Hepatocyte (in vitro differentiated cells): ENCODE results near the gene PHF10. TPM values are rescaled to one million over a fixed set of nuclear protein-coding genes. Genes with fewer than 3 reads are reported as not detected.

ENCODE experiments used
- DNase-seq: peaks from one replicate; pipeline ENCODE4 v3.0.0-alpha.2; 2016; ENCODE audit warnings: low spot score
- H2AFZ ChIP-seq: fragments of 200-600 bp; sonication (generic); 2 replicates; pipeline ENCODE4 v1.6.0; 2016; ENCODE audit warnings: antibody characterized with exemption, mild to moderate bottlenecking
- H3K27ac ChIP-seq: fragments of 200-600 bp; sonication (generic); 2 replicates; pipeline ENCODE4 v1.5.1; 2016; ENCODE audit warnings: mild to moderate bottlenecking
- H3K27me3 ChIP-seq: fragments of 200-600 bp; sonication (generic); 2 replicates; pipeline ENCODE4 v1.6.1; 2016
- H3K36me3 ChIP-seq: fragments of 200-600 bp; sonication (generic); replicated peaks from 2 replicates; pipeline ENCODE4 v1.5.1; 2016; ENCODE audit warnings: low read depth; ENCODE audit not compliant: insufficient read depth
- H3K4me1 ChIP-seq: fragments of 200-600 bp; sonication (generic); 2 replicates; pipeline ENCODE4 v1.5.1; 2016; ENCODE audit warnings: mild to moderate bottlenecking, moderate library complexity; ENCODE audit not compliant: insufficient read depth
- H3K4me2 ChIP-seq: fragments of 200-600 bp; sonication (generic); 2 replicates; pipeline ENCODE4 v1.6.0; 2016
- H3K4me3 ChIP-seq: fragments of 200-600 bp; sonication (generic); 2 replicates; pipeline ENCODE4 v1.5.1; 2016; ENCODE audit warnings: mild to moderate bottlenecking
- H3K79me2 ChIP-seq: fragments of 200-600 bp; sonication (generic); 2 replicates; pipeline ENCODE4 v1.6.0; 2017; ENCODE audit warnings: mild to moderate bottlenecking
- H3K9me2 ChIP-seq: fragments of 200-600 bp; sonication (generic); replicated peaks from 2 replicates; pipeline ENCODE4 v1.6.0; 2017; ENCODE audit warnings: mild to moderate bottlenecking; ENCODE audit not compliant: insufficient read depth
- H3K9me3 ChIP-seq: fragments of 200-600 bp; sonication (generic); 2 replicates; pipeline ENCODE4 v1.5.1; 2016; ENCODE audit warnings: low read depth, mild to moderate bottlenecking
- H4K20me1 ChIP-seq: fragments of 200-600 bp; sonication (generic); 2 replicates; pipeline ENCODE4 v1.6.0; 2016; ENCODE audit warnings: mild to moderate bottlenecking; ENCODE audit not compliant: insufficient read depth, poor library complexity, severe bottlenecking
- EZH2 ChIP-seq: fragments of 200-600 bp; sonication (generic); IDR thresholded peaks from 2 replicates; pipeline ENCODE4 v1.6.1; 2016; ENCODE audit warnings: antibody characterized with exemption, mild to moderate bottlenecking, borderline replicate concordance
- EZH2phosphoT487 ChIP-seq: fragments of 200-600 bp; sonication (generic); IDR thresholded peaks from one replicate; pipeline ENCODE4 v1.6.1; 2018; ENCODE audit warnings: antibody characterized with exemption, mild to moderate bottlenecking, low read depth, moderate library complexity; ENCODE audit not compliant: unreplicated experiment, severe bottlenecking
- WGBS: methylation state at CpG from one replicate; pipeline ENCODE4 v1.1.6; 2016; ENCODE audit warnings: low lambda C conversion rate; ENCODE audit errors: missing lambda C conversion rate; 5-methylcytosine and 5-hydroxymethylcytosine counted together
- polyA plus RNA-seq: library from polyadenylated mRNA; unstranded; fragments of >200 nt; fragmentation: Nextera tagmentation; extraction: Ambion mirVana; gene quantifications from 2 replicates; pipeline ENCODE4 v1.2.1, GENCODE V29; 2016
- total RNA-seq: library from RNA; depleted of rRNA; stranded (reverse); fragments of >200 nt; gene quantifications from 2 replicates; pipeline ENCODE4 v1.2.3, GENCODE V29; 2014
- TF ChIP-seq, protein P1 (sequence below): fragments of 200-600 bp; sonication (generic); IDR thresholded peaks from 2 replicates; pipeline ENCODE4 v1.5.1; 2016; ENCODE audit warnings: antibody characterized with exemption, mild to moderate bottlenecking; ENCODE audit not compliant: poor library complexity

Gene PHF10
- total and polyA plus RNA-seq, 2 experiments from 2014 or later = 30.1 to 41.8 TPM

DNA sequence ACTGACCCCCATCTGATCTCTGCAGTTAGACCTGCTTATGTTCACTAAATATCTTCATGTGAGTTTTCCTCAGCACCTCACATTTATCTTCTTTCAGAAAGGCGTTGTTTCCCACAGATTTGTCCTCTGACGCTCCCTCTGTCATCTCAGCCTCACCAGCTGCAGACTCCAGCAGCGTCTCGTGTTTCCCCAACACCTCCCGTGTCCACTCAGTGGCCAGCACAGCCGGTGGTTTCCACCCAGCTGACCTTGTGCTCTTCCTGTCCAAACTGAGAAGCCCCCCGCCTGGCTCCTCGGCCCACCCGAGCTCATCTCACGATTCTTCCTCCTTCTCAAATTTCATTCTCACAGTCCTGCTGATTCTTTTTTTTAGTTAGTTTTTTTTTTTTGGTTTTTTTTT is 39.6 kb upstream of the PHF10 start:
- H4K20me1 ChIP-seq = no peaks in the 10 kb centered on the region
- no peaks in the 10 kb centered on the region for H3K27me3 ChIP-seq
- H3K9me3 ChIP-seq = no peaks in the 10 kb centered on the region
- H3K4me2 ChIP-seq = no peak overlapping the region
- H3K79me2 ChIP-seq = no peaks in the 10 kb centered on the region
- H3K27ac ChIP-seq = no peak overlapping the region
- H3K4me1 ChIP-seq = no peaks in the 10 kb centered on the region
- no peak for TF ChIP-seq EZH2
- no peak for TF ChIP-seq EZH2phosphoT487
- TF ChIP-seq, protein P1, sequence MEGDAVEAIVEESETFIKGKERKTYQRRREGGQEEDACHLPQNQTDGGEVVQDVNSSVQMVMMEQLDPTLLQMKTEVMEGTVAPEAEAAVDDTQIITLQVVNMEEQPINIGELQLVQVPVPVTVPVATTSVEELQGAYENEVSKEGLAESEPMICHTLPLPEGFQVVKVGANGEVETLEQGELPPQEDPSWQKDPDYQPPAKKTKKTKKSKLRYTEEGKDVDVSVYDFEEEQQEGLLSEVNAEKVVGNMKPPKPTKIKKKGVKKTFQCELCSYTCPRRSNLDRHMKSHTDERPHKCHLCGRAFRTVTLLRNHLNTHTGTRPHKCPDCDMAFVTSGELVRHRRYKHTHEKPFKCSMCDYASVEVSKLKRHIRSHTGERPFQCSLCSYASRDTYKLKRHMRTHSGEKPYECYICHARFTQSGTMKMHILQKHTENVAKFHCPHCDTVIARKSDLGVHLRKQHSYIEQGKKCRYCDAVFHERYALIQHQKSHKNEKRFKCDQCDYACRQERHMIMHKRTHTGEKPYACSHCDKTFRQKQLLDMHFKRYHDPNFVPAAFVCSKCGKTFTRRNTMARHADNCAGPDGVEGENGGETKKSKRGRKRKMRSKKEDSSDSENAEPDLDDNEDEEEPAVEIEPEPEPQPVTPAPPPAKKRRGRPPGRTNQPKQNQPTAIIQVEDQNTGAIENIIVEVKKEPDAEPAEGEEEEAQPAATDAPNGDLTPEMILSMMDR = no peak
- no peak overlapping the region for H2AFZ ChIP-seq
- no peak overlapping the region for H3K4me3 ChIP-seq
- H3K9me2 ChIP-seq = no peaks in the 10 kb centered on the region
- DNase-seq = no peak
- H3K36me3 ChIP-seq = no peaks in the 10 kb centered on the region
- 90% methylated on average over 10 of the region's 10 CpGs for WGBS

DNA sequence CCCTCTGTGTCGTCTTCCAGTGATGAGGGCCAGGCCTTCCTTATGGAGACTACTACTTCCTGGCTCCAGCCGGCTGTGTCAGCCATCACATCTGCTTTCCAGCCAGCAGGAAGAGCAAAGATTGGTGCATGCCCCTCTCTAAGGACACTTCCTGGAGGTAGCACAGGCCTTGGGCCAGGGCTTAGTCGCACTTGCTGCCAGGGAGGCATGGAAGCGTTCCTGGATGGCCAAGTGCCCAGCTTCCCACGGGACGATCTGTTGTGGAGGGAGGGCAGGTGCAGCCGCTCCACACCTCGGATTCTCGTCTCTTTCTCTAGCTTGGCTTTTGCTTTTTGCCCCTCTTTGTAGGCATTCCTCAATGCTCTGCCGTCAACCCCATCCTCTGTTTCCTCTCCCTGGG is 39.0 kb upstream of the PHF10 start:
- TF ChIP-seq, protein P1 = no peak
- no peak for TF ChIP-seq EZH2phosphoT487
- no peak for TF ChIP-seq EZH2
- DNase-seq = no peak
- WGBS = 94% methylated on average over 10 of the region's 10 CpGs

GRCh38 chr6:169755162-169755561 is 30.9 kb upstream of the PHF10 start:
- DNase-seq = no peak
- Histone ChIP-seq H3K4me3 (no peak overlapping the region), H4K20me1 (no peaks in the 10 kb centered on the region), H3K27me3 (no peaks in the 10 kb centered on the region), H3K4me2 (no peak overlapping the region), H3K79me2 (peaks cover 34% of the 10 kb centered on the region), H3K36me3 (no peaks in the 10 kb centered on the region), H3K4me1 (peaks cover 14% of the 10 kb centered on the region), H3K27ac (no peak overlapping the region), H2AFZ (no peak overlapping the region), H3K9me3 (no peaks in the 10 kb centered on the region), H3K9me2 (no peaks in the 10 kb centered on the region)
- 70% methylated on average over 6 of the region's 6 CpGs for WGBS
- no peak for TF ChIP-seq EZH2
- TF ChIP-seq EZH2phosphoT487 = no peak
- TF ChIP-seq, protein P1 = no peak

More for the DNA sequence above, 39.0 kb upstream of the PHF10 start:
- no peaks in the 10 kb centered on the region for H3K79me2 ChIP-seq
- no peak overlapping the region for H3K4me3 ChIP-seq
- no peak overlapping the region for H3K27ac ChIP-seq
- no peaks in the 10 kb centered on the region for H3K27me3 ChIP-seq
- no peak overlapping the region for H2AFZ ChIP-seq
- no peaks in the 10 kb centered on the region for H3K9me3 ChIP-seq
- no peaks in the 10 kb centered on the region for H4K20me1 ChIP-seq
- H3K36me3 ChIP-seq = no peaks in the 10 kb centered on the region
- H3K9me2 ChIP-seq = no peaks in the 10 kb centered on the region
- no peak overlapping the region for H3K4me2 ChIP-seq
- no peaks in the 10 kb centered on the region for H3K4me1 ChIP-seq
